Measurements from ENCODE around the gene CIAO2A.

DNA sequence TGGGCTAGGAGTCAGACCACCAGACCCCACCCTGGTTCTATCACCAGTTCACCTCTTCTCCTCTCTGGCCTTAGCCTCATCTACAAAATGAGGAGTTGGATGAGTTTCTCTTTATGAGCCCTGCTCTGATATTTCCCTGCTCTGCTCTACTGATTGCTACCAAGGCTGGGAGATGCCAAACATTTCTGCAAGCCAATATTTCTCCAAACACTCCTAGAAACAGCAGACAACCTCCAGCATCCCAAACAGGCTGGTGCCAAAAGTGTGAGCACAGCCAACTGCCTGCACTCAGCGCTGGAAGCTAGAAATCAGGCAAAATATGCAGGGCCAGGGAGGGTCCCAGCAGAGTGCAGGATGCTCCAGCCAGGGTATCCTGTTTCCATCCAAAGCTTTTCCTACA lies 58.1 kb downstream of the CIAO2A start:
- TF ChIP-seq, protein P1, sequence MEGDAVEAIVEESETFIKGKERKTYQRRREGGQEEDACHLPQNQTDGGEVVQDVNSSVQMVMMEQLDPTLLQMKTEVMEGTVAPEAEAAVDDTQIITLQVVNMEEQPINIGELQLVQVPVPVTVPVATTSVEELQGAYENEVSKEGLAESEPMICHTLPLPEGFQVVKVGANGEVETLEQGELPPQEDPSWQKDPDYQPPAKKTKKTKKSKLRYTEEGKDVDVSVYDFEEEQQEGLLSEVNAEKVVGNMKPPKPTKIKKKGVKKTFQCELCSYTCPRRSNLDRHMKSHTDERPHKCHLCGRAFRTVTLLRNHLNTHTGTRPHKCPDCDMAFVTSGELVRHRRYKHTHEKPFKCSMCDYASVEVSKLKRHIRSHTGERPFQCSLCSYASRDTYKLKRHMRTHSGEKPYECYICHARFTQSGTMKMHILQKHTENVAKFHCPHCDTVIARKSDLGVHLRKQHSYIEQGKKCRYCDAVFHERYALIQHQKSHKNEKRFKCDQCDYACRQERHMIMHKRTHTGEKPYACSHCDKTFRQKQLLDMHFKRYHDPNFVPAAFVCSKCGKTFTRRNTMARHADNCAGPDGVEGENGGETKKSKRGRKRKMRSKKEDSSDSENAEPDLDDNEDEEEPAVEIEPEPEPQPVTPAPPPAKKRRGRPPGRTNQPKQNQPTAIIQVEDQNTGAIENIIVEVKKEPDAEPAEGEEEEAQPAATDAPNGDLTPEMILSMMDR (IDR thresholded peaks at IDR 0.05), result no peak
- no peak for TF ChIP-seq POLR2A (IDR thresholded peaks at IDR 0.05)
- TF ChIP-seq POLR2AphosphoS5 (IDR thresholded peaks at IDR 0.05), result no peak
